NT2/D1 (cell line): Measurements from ENCODE around the gene NSUN6.
"Not testable (repeated sequence)": the region's sequence is repeated elsewhere in the genome, so short reads cannot be mapped to it uniquely, and the experiment has no call there.

ENCODE experiments used
- DNase-seq: peaks from one replicate; pipeline ENCODE4 v3.0.0-alpha.2; 2011; ENCODE audit warnings: low read depth, low spot score
- H3K27me3 ChIP-seq: 2 replicates; pipeline ENCODE4 v1.6.0; 2011; ENCODE audit warnings: mild to moderate bottlenecking; ENCODE audit not compliant: insufficient read length, insufficient read depth
- H3K36me3 ChIP-seq: 2 replicates; pipeline ENCODE4 v1.6.1; 2011; ENCODE audit warnings: mild to moderate bottlenecking, low read length, mixed read lengths; ENCODE audit not compliant: insufficient read depth, insufficient read length
- H3K4me1 ChIP-seq: 2 replicates; pipeline ENCODE4 v1.5.1; 2011; ENCODE audit not compliant: insufficient read depth, insufficient read length
- H3K4me3 ChIP-seq: 2 replicates; pipeline ENCODE4 v1.5.1; 2011; ENCODE audit warnings: low read depth; ENCODE audit not compliant: insufficient read length
- H3K9ac ChIP-seq: 2 replicates; pipeline ENCODE4 v1.6.0; 2011; ENCODE audit warnings: low read depth; ENCODE audit not compliant: insufficient read length
- H3K9me3 ChIP-seq: 2 replicates; pipeline ENCODE4 v1.5.1; 2011; ENCODE audit warnings: mild to moderate bottlenecking, low read length; ENCODE audit not compliant: insufficient read depth
- SUZ12 ChIP-seq: IDR thresholded peaks from 2 replicates; pipeline ENCODE4 v1.6.1; 2011; ENCODE audit not compliant: insufficient read length, insufficient read depth; ENCODE audit errors: extremely low read depth
- YY1 ChIP-seq: IDR thresholded peaks from 2 replicates; pipeline ENCODE4 v1.6.1; 2011; ENCODE audit not compliant: insufficient read length, insufficient read depth
- ZNF274 ChIP-seq: IDR thresholded peaks from 2 replicates; pipeline ENCODE4 v1.6.1; 2011; ENCODE audit warnings: mild to moderate bottlenecking, low read depth, low read length

NSUN6 gene

GRCh38 chr10:18658271-18659124 is 7.1 kb upstream of the NSUN6 start:
- no peaks in the 10 kb centered on the region for H3K36me3 ChIP-seq
- DNase-seq = no peak
- TF ChIP-seq ZNF274 (no peak), SUZ12 (no peak), YY1 (no peak)
- peak overlapping the region; percentile 83 for H3K9ac ChIP-seq
- no peaks in the 10 kb centered on the region for H3K9me3 ChIP-seq
- no peaks in the 10 kb centered on the region for H3K27me3 ChIP-seq
- H3K4me3 ChIP-seq = peak overlapping the region; percentile 90
- H3K4me1 ChIP-seq = no peaks in the 10 kb centered on the region

GRCh38 chr10:18656724-18657123 is 5.3 kb upstream of the NSUN6 start:
- Histone ChIP-seq H3K27me3 (no peaks in the 10 kb centered on the region), H3K36me3 (no peaks in the 10 kb centered on the region), H3K4me3 (no peak overlapping the region), H3K9ac (no peak overlapping the region), H3K4me1 (no peaks in the 10 kb centered on the region), H3K9me3 (no peaks in the 10 kb centered on the region)
- no peak for DNase-seq
- TF ChIP-seq ZNF274 (no peak), YY1 (no peak), SUZ12 (no peak)

DNA sequence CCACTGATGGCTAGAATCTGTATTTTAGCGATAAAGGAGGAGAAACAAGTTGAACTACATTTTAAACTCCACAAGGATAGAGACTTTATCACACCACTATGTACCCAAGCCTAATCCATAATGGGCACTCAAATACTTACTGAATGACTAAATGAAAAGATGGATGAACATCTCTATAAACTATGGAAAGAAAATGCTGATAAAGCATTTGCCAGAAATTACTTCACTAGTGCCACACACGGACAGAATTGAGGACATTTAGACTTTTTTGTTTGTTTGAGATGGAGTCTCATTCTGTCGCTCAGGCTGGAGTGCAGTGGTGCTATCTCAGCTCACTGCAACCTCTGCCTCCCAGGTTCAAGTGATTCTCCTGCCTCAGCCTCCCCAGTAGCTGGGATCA is 1.7 kb upstream of the NSUN6 start:
- no peak overlapping the region for H3K4me3 ChIP-seq
- H3K36me3 ChIP-seq = peaks cover 4% of the 10 kb centered on the region
- no peak for DNase-seq
- H3K9ac ChIP-seq = no peak overlapping the region
- no peaks in the 10 kb centered on the region for H3K9me3 ChIP-seq
- no peaks in the 10 kb centered on the region for H3K27me3 ChIP-seq
- no peaks in the 10 kb centered on the region for H3K4me1 ChIP-seq
- no peak for TF ChIP-seq SUZ12
- TF ChIP-seq YY1 = no peak
- TF ChIP-seq ZNF274 = no peak

- no peak for DNase-seq
These were observed 886 bp downstream of the NSUN6 start for GRCh38 chr10:18650404-18650997.

DNA sequence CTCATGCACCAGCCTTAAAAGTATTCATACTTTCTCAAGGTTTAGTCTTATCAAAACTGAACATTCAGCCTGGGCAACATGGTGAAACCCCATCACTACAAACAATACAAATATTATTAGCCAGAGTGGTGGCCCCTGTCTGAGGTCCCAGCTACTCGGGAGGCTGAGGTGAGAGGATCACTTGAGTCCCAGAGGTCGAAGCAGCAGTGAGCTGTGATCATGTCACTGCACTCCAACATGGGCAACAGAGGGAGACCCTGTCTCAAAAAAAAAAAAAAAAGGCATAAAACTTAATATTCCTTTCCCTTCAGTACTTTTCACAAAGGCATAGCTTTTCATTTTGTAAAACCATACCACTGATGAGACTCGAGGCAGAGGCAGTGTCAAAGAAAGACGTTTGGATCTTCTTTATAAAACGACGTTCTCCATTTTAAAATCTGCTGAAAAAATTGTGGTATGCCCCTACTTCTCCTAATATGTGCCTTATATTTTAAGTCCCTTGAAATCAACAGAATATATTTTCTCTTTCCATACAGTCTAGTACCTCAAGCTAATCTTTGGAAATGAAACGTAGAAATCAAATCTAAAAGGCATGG is 1.9 kb downstream of the NSUN6 start:
- no peaks in the 10 kb centered on the region for H3K4me1 ChIP-seq
- peaks cover 19% of the 10 kb centered on the region for H3K36me3 ChIP-seq
- H3K9ac ChIP-seq = no peak overlapping the region
- DNase-seq = no peak
- no peak for TF ChIP-seq SUZ12
- TF ChIP-seq YY1 = no peak
- no peak for TF ChIP-seq ZNF274
- H3K9me3 ChIP-seq = no peaks in the 10 kb centered on the region
- no peaks in the 10 kb centered on the region for H3K27me3 ChIP-seq
- no peak overlapping the region for H3K4me3 ChIP-seq

More at GRCh38 chr10:18650404-18650997, 886 bp downstream of the NSUN6 start:
- no peaks in the 10 kb centered on the region for H3K27me3 ChIP-seq
- peak overlapping the region; percentile 86 for H3K4me3 ChIP-seq
- no peaks in the 10 kb centered on the region for H3K9me3 ChIP-seq
- TF ChIP-seq YY1 (no peak), SUZ12 (no peak), ZNF274 (no peak)
- no peaks in the 10 kb centered on the region for H3K4me1 ChIP-seq
- H3K9ac ChIP-seq = peak overlapping the region; percentile 90
- H3K36me3 ChIP-seq = peaks cover 14% of the 10 kb centered on the region

DNA sequence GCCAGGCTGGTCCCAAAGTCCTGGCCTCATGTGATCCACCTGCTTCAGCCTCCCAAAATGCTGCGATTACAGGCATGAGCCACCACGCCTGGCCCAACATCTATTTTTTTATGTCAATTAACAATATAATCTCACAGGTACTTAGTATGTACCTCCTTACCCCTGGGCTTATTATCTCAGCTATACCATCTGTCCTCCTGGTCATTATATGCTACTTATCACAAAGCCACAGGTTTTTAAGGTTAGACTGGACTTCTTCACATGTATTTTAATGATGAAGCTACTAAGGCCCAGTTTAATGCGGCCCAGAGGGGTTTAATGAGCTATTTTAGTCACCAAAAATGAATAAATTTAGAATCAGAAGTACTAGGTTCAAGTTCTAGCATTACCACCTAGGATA is 3.4 kb downstream of the NSUN6 start:
- TF ChIP-seq ZNF274 (no peak), SUZ12 (no peak), YY1 (no peak)
- no peaks in the 10 kb centered on the region for H3K9me3 ChIP-seq

DNA sequence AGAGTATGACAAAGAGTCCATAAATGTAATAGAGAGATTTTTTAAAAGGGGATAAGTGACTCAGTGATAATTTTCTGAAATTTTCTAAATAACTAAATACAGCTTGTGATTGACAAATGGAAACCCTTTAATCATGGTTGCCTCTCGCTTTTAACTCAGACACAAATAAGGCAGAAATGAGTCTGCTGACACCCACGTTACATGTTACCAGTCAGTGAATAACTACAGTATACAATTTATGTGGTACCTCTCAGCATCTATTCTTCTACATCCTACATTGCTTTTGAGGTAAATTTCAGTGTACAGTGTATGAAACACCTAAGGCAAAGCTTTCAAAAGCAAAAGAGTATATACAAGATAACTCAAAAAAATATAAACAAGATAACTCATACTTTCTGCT is 4.2 kb downstream of the NSUN6 start:
- Histone ChIP-seq H3K36me3 (peaks cover 19% of the 10 kb centered on the region), H3K9me3 (no peaks in the 10 kb centered on the region), H3K4me1 (no peaks in the 10 kb centered on the region), H3K27me3 (no peaks in the 10 kb centered on the region), H3K9ac (no peak overlapping the region), H3K4me3 (no peak overlapping the region)
- TF ChIP-seq ZNF274 (no peak), SUZ12 (no peak)
- DNase-seq = no peak

More for the DNA sequence above, 3.4 kb downstream of the NSUN6 start:
- no peak overlapping the region for H3K4me3 ChIP-seq
- H3K4me1 ChIP-seq = no peaks in the 10 kb centered on the region
- no peak for DNase-seq
- H3K36me3 ChIP-seq = peaks cover 19% of the 10 kb centered on the region
- no peak overlapping the region for H3K9ac ChIP-seq
- no peaks in the 10 kb centered on the region for H3K27me3 ChIP-seq

- not testable (repeated sequence) for DNase-seq, H3K4me3 ChIP-seq, H3K36me3 ChIP-seq, H3K27me3 ChIP-seq, H3K4me1 ChIP-seq, H3K9ac ChIP-seq, H3K9me3 ChIP-seq
These were observed 11.7 kb downstream of the NSUN6 start for GRCh38 chr10:18639719-18640118.

DNA sequence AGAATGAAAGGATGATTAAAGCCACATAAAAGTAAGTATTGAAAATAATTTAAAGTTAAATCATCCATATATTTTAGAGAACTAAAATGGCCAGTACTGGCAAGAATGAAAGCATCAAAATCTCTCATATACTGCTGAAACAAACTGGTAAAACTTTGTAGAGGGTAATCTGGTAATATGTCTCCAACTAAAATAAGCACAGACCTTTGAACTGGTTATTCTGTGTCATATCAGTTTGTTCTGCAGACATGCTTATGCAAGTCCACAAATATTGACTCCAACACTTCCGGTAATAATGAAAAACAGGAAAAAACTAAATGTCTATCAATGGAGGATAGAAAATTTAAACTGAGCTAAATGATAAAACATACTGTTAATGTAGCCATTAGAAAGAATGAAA is 14.0 kb downstream of the NSUN6 start:
- H3K27me3 ChIP-seq, DNase-seq, H3K4me3 ChIP-seq, H3K9me3 ChIP-seq, H3K4me1 ChIP-seq, H3K9ac ChIP-seq, H3K36me3 ChIP-seq: not testable (repeated sequence)
